Gastrocnemius medialis (tissue), 4 donors: ENCODE measurements around the gene LRMDA. TPM values are rescaled to one million over a fixed set of nuclear protein-coding genes. Genes with fewer than 3 reads are reported as not detected.

ENCODE experiments used
- ATAC-seq, 2 donors: fragments of 150-250 bp; one replicate each; pipeline ENCODE4 v1.9.1; 2016
- DNase-seq, 2 donors: peaks; one replicate each; pipeline ENCODE4 v3.0.0-alpha.2; 2019
- H3K27ac ChIP-seq, 4 donors: fragments of 200-600 bp; sonication (generic); 1 replicate in 1 of 4; 2 replicates in 3 of 4; pipeline ENCODE4 v1.5.1; 2016 to 2018; ENCODE audit warnings: mild to moderate bottlenecking in 2 of 4, moderate library complexity in 1 of 4
- H3K27me3 ChIP-seq, 3 donors: fragments of 200-600 bp; sonication (generic) in 2 of 3; 1 replicate in 1 of 3; 2 replicates in 2 of 3; pipeline versions ENCODE4 v1.5.1 to v1.6.0; 2016 to 2019; ENCODE audit warnings: mild to moderate bottlenecking in 1 of 3, moderate library complexity in 1 of 3
- H3K36me3 ChIP-seq, 2 donors: fragments of 200-600 bp; sonication (generic) in 1 of 2; one replicate each; pipeline ENCODE4 v1.5.1; 2017 to 2018
- H3K4me1 ChIP-seq, 2 donors: fragments of 200-600 bp; sonication (generic) in 1 of 2; one replicate each; pipeline ENCODE4 v1.5.1; 2016 to 2017; ENCODE audit warnings: mild to moderate bottlenecking in 2 of 2
- H3K4me3 ChIP-seq, 4 donors: fragments of 200-600 bp; sonication (generic) in 3 of 4; 1 replicate in 1 of 4; 2 replicates in 3 of 4; pipeline ENCODE4 v1.5.1; 2016 to 2019; ENCODE audit warnings: mild to moderate bottlenecking in 2 of 4
- H3K9me3 ChIP-seq, 3 donors: fragments of 200-600 bp; sonication (generic) in 2 of 3; 1 replicate in 1 of 3; 2 replicates in 2 of 3; pipeline ENCODE4 v1.5.1; 2016 to 2019
- POLR2A ChIP-seq, 2 donors: fragments of 450-650 bp; IDR thresholded peaks; one replicate each; pipeline ENCODE4 v1.6.1; 2017; ENCODE audit warnings: antibody characterized with exemption in 2 of 2, mild to moderate bottlenecking in 2 of 2, moderate library complexity in 2 of 2
- in situ Hi-C, 4 donors: fragments of 200-750 bp; cut with MboI; loops; one replicate each; pipeline versions ENCODE4 v1.15.0 to v1.8.0; 2017; ENCODE audit warnings: low sequenced_read_pairs in 4 of 4
- intact Hi-C: fragments of 100-400 bp; cut with DNase I; formaldehyde crosslinking; loops from one replicate; pipeline ENCODE4 v1.15.1; 2023; ENCODE audit warnings: low total_unique reads
- total RNA-seq, 4 donors: library from RNA; depleted of rRNA; stranded (reverse); fragments of >200 nt; gene quantifications; one replicate each; pipeline versions ENCODE4 v1.1.0 to v1.2.3, GENCODE V29; 2016
- TF ChIP-seq, protein P1 (sequence below), 5 experiments: fragments of 450-650 bp in 3 of 5; fragments of 200-600 bp in 2 of 5; sonication (generic) in 2 of 5; IDR thresholded peaks in 4 of 5; conservative IDR thresholded peaks in 1 of 5; 1 replicate in 4 of 5; 2 replicates in 1 of 5; pipeline ENCODE4 v1.5.1; 2016 to 2019; ENCODE audit warnings: antibody characterized with exemption in 5 of 5, mild to moderate bottlenecking in 3 of 5, moderate library complexity in 3 of 5

Gene LRMDA
- total RNA-seq, 4 donors from 2014 or later, result 0.80 to 4.5 (median 1.4) TPM

DNA sequence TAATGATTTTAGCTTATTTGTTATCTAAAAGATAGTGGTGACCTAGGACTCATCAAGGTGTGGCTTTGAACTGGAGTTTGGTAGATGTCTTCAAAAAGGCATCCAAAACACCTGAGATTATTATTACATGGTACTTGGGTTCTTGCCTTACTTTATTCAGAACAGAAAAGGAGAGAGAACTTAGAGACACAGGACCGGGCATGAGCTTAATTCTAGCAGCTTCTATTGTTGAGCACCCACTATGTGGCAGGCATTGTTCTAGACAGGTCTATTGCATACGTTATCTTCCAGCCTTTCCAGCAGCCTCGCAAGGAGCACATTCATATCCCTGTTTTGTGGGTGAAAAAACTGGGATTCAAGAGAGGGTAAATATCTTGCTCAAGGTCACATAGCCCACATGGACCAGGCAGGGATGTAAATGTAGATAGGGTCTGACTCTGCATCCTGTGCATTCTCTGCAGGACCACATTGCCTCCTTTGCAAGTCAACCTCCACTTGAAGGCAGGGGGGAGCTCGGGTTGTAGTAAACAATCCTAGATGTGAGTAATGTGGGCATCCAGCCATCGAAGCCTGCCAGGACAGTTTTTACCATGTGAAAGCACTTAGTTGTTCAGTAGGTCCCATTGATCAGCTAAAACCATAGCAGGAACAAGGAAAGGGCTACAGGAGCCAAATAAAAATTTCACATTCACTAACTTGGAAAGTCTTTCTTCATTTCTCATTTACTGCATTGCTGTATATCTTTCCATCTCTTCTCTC, 551.4 kb downstream of the LRMDA start:
- intact Hi-C loops, result no loop called here
- TF ChIP-seq, protein P1, sequence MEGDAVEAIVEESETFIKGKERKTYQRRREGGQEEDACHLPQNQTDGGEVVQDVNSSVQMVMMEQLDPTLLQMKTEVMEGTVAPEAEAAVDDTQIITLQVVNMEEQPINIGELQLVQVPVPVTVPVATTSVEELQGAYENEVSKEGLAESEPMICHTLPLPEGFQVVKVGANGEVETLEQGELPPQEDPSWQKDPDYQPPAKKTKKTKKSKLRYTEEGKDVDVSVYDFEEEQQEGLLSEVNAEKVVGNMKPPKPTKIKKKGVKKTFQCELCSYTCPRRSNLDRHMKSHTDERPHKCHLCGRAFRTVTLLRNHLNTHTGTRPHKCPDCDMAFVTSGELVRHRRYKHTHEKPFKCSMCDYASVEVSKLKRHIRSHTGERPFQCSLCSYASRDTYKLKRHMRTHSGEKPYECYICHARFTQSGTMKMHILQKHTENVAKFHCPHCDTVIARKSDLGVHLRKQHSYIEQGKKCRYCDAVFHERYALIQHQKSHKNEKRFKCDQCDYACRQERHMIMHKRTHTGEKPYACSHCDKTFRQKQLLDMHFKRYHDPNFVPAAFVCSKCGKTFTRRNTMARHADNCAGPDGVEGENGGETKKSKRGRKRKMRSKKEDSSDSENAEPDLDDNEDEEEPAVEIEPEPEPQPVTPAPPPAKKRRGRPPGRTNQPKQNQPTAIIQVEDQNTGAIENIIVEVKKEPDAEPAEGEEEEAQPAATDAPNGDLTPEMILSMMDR (IDR thresholded peaks at IDR 0.05 in 4 of 5, conservative IDR thresholded peaks at IDR 0.05 in 1 of 5), result no peak
- no peak for TF ChIP-seq POLR2A (IDR thresholded peaks at IDR 0.05)

DNA sequence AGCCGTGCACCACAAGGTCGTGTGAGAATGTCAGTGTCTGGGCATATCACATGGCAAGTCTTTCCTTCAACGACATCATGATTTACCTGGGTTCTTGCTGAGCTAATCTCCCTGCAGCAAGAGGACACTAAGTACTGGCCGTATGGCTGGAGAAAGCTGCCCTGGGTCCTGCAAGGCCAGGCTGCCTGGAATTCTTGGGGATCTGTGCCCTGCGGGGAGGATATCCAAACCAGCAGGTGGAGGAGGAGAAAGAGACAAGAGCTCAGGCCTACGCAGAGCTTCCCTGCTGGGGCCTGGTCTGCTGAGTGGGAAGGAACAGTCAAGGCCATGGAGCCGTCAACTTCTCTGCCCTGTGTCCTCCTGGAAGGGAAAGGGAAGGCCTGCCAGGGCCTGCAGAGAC, 552.6 kb downstream of the LRMDA start:
- H3K36me3 ChIP-seq, result no peaks in the 10 kb centered on the region
- H3K27me3 ChIP-seq, result no peaks in the 10 kb centered on the region
- in situ Hi-C loops, result no loop called here
- DNase-seq, result no peak
- TF ChIP-seq, protein P1 (IDR thresholded peaks at IDR 0.05 in 4 of 5, conservative IDR thresholded peaks at IDR 0.05 in 1 of 5), result no peak
- TF ChIP-seq POLR2A (IDR thresholded peaks at IDR 0.05), result no peak
- no peaks in the 10 kb centered on the region for H3K9me3 ChIP-seq
- no peak overlapping the region for H3K27ac ChIP-seq
- intact Hi-C loops, result no loop called here
- no peaks in the 10 kb centered on the region for H3K4me1 ChIP-seq
- ATAC-seq, result no peak
- H3K4me3 ChIP-seq, result no peak overlapping the region

More for the DNA sequence above, 551.4 kb downstream of the LRMDA start:
- Histone ChIP-seq H3K9me3 (no peaks in the 10 kb centered on the region), H3K4me3 (no peak overlapping the region), H3K27ac (no peak overlapping the region), H3K36me3 (no peaks in the 10 kb centered on the region), H3K27me3 (no peaks in the 10 kb centered on the region), H3K4me1 (no peaks in the 10 kb centered on the region)
- DNase-seq (peak in 1 of 2 donors; percentile 14), ATAC-seq (no peak)
- in situ Hi-C loops, result no loop called here

DNA sequence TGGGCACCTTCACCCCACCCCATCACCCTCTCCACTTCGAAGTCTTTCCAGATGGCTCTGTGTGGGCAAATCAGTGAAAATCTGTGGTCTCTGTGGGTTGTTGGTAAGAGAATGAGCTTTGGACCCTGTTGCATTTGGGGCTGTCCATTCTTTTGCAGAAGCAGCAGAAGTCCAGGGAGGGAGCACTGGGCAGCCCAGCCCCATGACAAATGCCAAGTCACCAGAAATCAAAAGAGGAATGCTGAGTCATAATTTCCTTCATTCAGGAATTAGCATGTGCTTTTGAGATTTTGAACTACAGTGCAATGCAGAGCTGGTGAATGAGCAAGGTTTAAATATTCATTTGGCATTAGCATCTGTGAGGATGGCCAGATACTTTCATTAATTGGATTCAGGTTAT, 556.2 kb downstream of the LRMDA start:
- ATAC-seq, result no peak
- H3K36me3 ChIP-seq, result no peaks in the 10 kb centered on the region
- intact Hi-C loops, result no loop called here

DNA sequence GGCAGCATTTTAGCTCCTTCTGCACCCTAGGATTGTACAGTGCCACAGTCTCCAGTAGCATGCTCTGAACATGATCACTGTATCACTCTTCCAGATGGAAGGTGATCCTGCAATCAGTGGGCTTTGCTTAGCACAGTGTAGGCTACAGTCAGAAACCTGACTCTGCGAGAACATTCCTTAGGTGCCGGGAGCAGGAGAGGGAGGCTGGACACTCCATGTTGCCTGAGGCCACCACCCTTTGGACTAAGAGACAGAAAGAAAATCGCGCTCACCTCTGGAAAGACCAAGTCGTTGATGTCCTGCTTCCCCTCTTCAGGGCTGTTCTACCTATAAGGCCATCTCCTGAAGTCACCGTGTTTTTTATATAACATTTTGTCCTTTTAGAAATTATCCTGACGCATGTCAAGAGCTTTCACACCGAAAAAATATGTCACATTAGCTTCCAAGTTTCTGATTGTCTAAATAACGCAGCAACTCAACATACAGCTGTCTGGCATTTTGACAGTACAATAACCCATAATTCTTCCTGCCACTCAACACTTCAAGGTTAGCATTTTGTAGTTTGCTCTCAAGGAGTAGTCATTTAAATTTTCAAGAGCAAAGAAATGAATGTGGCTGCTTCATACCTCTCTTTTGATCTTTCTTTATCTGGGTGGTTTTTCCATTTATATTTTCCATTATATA, 563.1 kb downstream of the LRMDA start:
- Histone ChIP-seq H3K9me3 (no peaks in the 10 kb centered on the region), H3K27ac (no peak overlapping the region), H3K27me3 (no peaks in the 10 kb centered on the region), H3K4me3 (no peak overlapping the region), H3K4me1 (peaks cover 0 to 7% of the 10 kb centered on the region in 2 donors), H3K36me3 (no peaks in the 10 kb centered on the region)
- DNase-seq (no peak), ATAC-seq (no peak)
- in situ Hi-C loops (no loop called here), intact Hi-C loops (no loop called here)
- no peak for TF ChIP-seq POLR2A (IDR thresholded peaks at IDR 0.05)
- TF ChIP-seq, protein P1 (IDR thresholded peaks at IDR 0.05 in 4 of 5, conservative IDR thresholded peaks at IDR 0.05 in 1 of 5), result no peak

More for the DNA sequence above, 556.2 kb downstream of the LRMDA start:
- H3K4me1 ChIP-seq, result no peaks in the 10 kb centered on the region
- no peak for TF ChIP-seq POLR2A (IDR thresholded peaks at IDR 0.05)
- no peaks in the 10 kb centered on the region for H3K9me3 ChIP-seq
- H3K27ac ChIP-seq, result no peak overlapping the region
- DNase-seq, result no peak
- H3K4me3 ChIP-seq, result no peak overlapping the region
- H3K27me3 ChIP-seq, result no peaks in the 10 kb centered on the region
- in situ Hi-C loops, result no loop called here

DNA sequence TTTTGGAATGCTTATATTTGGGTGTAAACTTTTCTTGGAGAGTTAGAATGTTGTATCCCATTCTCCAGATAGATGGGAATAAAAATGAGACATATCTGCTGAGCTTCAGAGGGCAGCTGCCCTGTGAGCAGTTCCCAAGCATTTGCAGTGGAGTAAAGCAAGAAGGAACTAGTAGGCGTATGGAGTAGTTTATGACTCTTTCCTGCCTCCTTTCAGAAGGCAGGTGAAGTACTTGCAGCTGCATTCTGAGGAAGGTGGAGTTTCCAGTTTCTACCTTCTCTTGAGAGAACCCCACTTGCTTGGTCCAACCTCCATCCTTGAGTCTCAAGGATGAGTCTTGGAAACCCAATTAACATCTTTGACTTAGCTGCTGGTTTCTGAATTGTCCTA, 563.6 kb downstream of the LRMDA start:
- Histone ChIP-seq H3K9me3 (no peaks in the 10 kb centered on the region), H3K36me3 (no peaks in the 10 kb centered on the region), H3K4me3 (no peak overlapping the region), H3K27me3 (no peaks in the 10 kb centered on the region), H3K27ac (no peak overlapping the region), H3K4me1 (peaks cover 0 to 7% of the 10 kb centered on the region in 2 donors)
- TF ChIP-seq, protein P1 (IDR thresholded peaks at IDR 0.05 in 4 of 5, conservative IDR thresholded peaks at IDR 0.05 in 1 of 5), result no peak
- TF ChIP-seq POLR2A (IDR thresholded peaks at IDR 0.05), result no peak
- DNase-seq, result no peak
- no peak for ATAC-seq
- intact Hi-C loops (no loop called here), in situ Hi-C loops (no loop called here)
